ENCODE measurements around the gene MYO3B.

- TF ChIP-seq POLR2AphosphoS5 (IDR thresholded peaks at IDR 0.05; ENCODE audit: low read depth, low read length), result no peak
- TF ChIP-seq, protein P1, sequence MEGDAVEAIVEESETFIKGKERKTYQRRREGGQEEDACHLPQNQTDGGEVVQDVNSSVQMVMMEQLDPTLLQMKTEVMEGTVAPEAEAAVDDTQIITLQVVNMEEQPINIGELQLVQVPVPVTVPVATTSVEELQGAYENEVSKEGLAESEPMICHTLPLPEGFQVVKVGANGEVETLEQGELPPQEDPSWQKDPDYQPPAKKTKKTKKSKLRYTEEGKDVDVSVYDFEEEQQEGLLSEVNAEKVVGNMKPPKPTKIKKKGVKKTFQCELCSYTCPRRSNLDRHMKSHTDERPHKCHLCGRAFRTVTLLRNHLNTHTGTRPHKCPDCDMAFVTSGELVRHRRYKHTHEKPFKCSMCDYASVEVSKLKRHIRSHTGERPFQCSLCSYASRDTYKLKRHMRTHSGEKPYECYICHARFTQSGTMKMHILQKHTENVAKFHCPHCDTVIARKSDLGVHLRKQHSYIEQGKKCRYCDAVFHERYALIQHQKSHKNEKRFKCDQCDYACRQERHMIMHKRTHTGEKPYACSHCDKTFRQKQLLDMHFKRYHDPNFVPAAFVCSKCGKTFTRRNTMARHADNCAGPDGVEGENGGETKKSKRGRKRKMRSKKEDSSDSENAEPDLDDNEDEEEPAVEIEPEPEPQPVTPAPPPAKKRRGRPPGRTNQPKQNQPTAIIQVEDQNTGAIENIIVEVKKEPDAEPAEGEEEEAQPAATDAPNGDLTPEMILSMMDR (IDR thresholded peaks at IDR 0.05; ENCODE audit: control extremely low read depth in 1 of 3, insufficient read depth in 1 of 3, low read depth in 1 of 3, low read length in 3 of 3), result no peak
Measured at GRCh38 chr2:170641961-170642360, 464.0 kb downstream of the MYO3B start.
